Measurements from ENCODE around the gene MYCBPAP.
A peak's percentile ranks its signal among the peaks of the same experiment; 100 is the strongest.

MYCBPAP gene

GRCh38 chr17:50557630-50558029 lies 49.4 kb downstream of the MYCBPAP start:
- no peak for DNase-seq

GRCh38 chr17:50558091-50558490 lies 49.9 kb downstream of the MYCBPAP start:
- DNase-seq, result no peak

GRCh38 chr17:50558581-50558940 lies 50.3 kb downstream of the MYCBPAP start:
- no peak for DNase-seq

GRCh38 chr17:50558941-50559614 lies 50.8 kb downstream of the MYCBPAP start:
- peak in 1 of 2 donors; percentile 46 for DNase-seq

- peak; percentile 35 to 53 for DNase-seq
Observed at GRCh38 chr17:50559674-50560184, 51.5 kb downstream of the MYCBPAP start.

- DNase-seq, result peak; percentile 89 to 92
Observed at GRCh38 chr17:50560185-50560824, 52.1 kb downstream of the MYCBPAP start, which contains the start of gene CACNA1G. TSS of gene CACNA1G (plus strand) at chr17:50560715. CDS start at chr17:50561460, 745 bp downstream.

GRCh38 chr17:50560931-50561745 lies 52.9 kb downstream of the MYCBPAP start:
- peak in 1 of 2 donors; percentile 22 for DNase-seq

GRCh38 chr17:50561746-50562141 lies 53.5 kb downstream of the MYCBPAP start:
- DNase-seq, result no peak

GRCh38 chr17:50562242-50563091 lies 54.2 kb downstream of the MYCBPAP start:
- DNase-seq, result no peak

- no peak for DNase-seq
Observed at GRCh38 chr17:50563092-50563511, 54.9 kb downstream of the MYCBPAP start.

- DNase-seq, result no peak
Observed at GRCh38 chr17:50564916-50565315, 56.7 kb downstream of the MYCBPAP start.

GRCh38 chr17:50565402-50566350 lies 57.4 kb downstream of the MYCBPAP start:
- DNase-seq, result no peak

- DNase-seq, result no peak
Observed at GRCh38 chr17:50566886-50567285, 58.6 kb downstream of the MYCBPAP start.

- DNase-seq, result no peak
Observed at GRCh38 chr17:50568659-50569058, 60.4 kb downstream of the MYCBPAP start.

GRCh38 chr17:50569592-50569991 lies 61.4 kb downstream of the MYCBPAP start:
- DNase-seq, result no peak

- no peak for DNase-seq
Observed at GRCh38 chr17:50570032-50570431, 61.8 kb downstream of the MYCBPAP start.

GRCh38 chr17:50570528-50570927 lies 62.3 kb downstream of the MYCBPAP start:
- DNase-seq, result no peak

- DNase-seq, result no peak
Observed at GRCh38 chr17:50571681-50572080, 63.4 kb downstream of the MYCBPAP start.

GRCh38 chr17:50572541-50572940 lies 64.3 kb downstream of the MYCBPAP start:
- no peak for DNase-seq

GRCh38 chr17:50573866-50574611 lies 65.8 kb downstream of the MYCBPAP start:
- DNase-seq, result no peak

Measured in stimulated activated CD4-positive, alpha-beta T cell treated with anti-CD3 and anti-CD28 coated beads, Interleukin-2, amount 100 ng/mL, for 24 hours (primary cell).